GM19455 (cell line): ENCODE results near the gene PHLDB2.

Source experiments
- ATAC-seq: cut with Tn5 transposase; IDR thresholded peaks from one replicate; pipeline ENCODE4 v1.9.1; 2021; ENCODE audit not compliant: unreplicated experiment

PHLDB2 gene

GRCh38 chr3:111882194-111882593 is 23.1 kb downstream of the PHLDB2 start:
- ATAC-seq, result no peak

- ATAC-seq, result peak; percentile 93
Observed at GRCh38 chr3:111882799-111883198, 23.7 kb downstream of the PHLDB2 start.

- ATAC-seq, result no peak
Observed at GRCh38 chr3:111884411-111885018, 25.4 kb downstream of the PHLDB2 start.

GRCh38 chr3:111885578-111885977 is 26.5 kb downstream of the PHLDB2 start:
- no peak for ATAC-seq

- no peak for ATAC-seq
Observed at GRCh38 chr3:111890051-111890580, 31.1 kb downstream of the PHLDB2 start.

GRCh38 chr3:111892070-111892469 is 33.0 kb downstream of the PHLDB2 start:
- ATAC-seq, result no peak

- no peak for ATAC-seq
Observed at GRCh38 chr3:111895071-111895470, 36.0 kb downstream of the PHLDB2 start.

GRCh38 chr3:111899966-111900365 is 40.9 kb downstream of the PHLDB2 start:
- ATAC-seq, result no peak

GRCh38 chr3:111901637-111902036 is 42.6 kb downstream of the PHLDB2 start:
- ATAC-seq, result no peak

- no peak for ATAC-seq
Observed at GRCh38 chr3:111902534-111902933, 43.5 kb downstream of the PHLDB2 start.

GRCh38 chr3:111903067-111903511 is 44.0 kb downstream of the PHLDB2 start:
- ATAC-seq, result no peak

GRCh38 chr3:111904376-111905241 is 45.5 kb downstream of the PHLDB2 start:
- ATAC-seq, result no peak

- no peak for ATAC-seq
Observed at GRCh38 chr3:111906656-111907055, 47.6 kb downstream of the PHLDB2 start.

- no peak for ATAC-seq
Observed at GRCh38 chr3:111907151-111907550, 48.1 kb downstream of the PHLDB2 start.

- ATAC-seq, result no peak
Observed at GRCh38 chr3:111910806-111911205, 51.7 kb downstream of the PHLDB2 start.

- no peak for ATAC-seq
Observed at GRCh38 chr3:111911446-111911845, 52.4 kb downstream of the PHLDB2 start.

- no peak for ATAC-seq
Observed at GRCh38 chr3:111913163-111913763, 54.2 kb downstream of the PHLDB2 start.

- no peak for ATAC-seq
Observed at GRCh38 chr3:111915905-111916304, 56.8 kb downstream of the PHLDB2 start.

GRCh38 chr3:111917300-111917699 is 58.2 kb downstream of the PHLDB2 start:
- no peak for ATAC-seq

- ATAC-seq, result no peak
Observed at GRCh38 chr3:111919370-111920065, 60.5 kb downstream of the PHLDB2 start.

GRCh38 chr3:111921181-111921580 is 62.1 kb downstream of the PHLDB2 start:
- no peak for ATAC-seq
